GM19351 (cell line): ENCODE data around the gene BIVM.

Experiments used
- ATAC-seq: cut with Tn5 transposase; IDR thresholded peaks from one replicate; pipeline ENCODE4 v1.9.1; 2021; ENCODE audit warnings: mild to moderate bottlenecking, moderate library complexity; ENCODE audit not compliant: unreplicated experiment

The BIVM gene

DNA sequence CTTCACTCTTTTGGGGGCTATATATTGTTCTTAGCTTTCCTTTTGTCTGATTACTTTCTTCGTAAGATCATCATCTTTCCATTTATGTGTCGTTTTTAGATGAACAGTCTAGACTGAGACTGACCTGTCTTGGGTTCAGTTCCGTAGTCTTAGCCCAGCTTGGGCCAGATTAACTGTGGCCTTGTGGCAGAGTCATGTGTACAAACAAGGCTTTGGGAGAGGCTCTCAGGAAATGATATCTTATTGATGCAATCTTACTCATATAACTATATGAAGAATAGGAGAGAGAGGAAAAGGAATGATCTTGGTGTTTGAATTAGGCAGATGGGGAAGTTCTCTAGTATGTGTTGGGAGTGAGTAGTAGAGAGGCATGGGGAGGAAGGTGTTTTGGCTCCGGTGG is 40.1 kb downstream of the BIVM start:
- no peak for ATAC-seq

GRCh38 chr13:102839462-102839861 is 40.5 kb downstream of the BIVM start:
- no peak for ATAC-seq

- peak; percentile 18 for ATAC-seq
Observed at GRCh38 chr13:102845289-102845629, 46.3 kb downstream of the BIVM start.

DNA sequence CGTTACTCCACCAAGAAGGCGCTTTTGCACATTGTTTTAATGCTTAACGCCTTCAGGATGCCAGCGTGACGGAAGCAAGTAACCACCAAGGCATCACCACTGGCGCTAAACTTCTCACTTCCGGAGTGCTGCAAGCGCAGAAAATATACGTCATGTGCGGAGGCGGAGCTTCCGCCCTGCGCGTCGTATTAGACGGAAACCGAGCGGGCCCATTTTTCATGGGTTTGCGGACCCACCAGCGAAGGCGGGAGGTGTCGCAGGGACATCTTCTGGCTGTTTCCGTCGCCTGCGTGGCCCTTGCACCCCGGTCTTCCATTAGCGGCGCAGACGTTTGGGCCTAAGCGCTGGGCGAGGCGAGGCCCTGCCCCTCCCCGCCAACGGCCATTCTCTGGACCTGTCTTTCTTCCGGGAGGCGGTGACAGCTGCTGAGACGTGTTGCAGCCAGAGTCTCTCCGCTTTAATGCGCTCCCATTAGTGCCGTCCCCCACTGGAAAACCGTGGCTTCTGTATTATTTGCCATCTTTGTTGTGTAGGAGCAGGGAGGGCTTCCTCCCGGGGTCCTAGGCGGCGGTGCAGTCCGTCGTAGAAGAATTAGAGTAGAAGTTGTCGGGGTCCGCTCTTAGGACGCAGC is 46.8 kb downstream of the BIVM start, which contains the start of gene ERCC5:
Gene ERCC5, plus strand, starts transcription at position 403 of the 631 bp plus-strand sequence. CDS start 235 bp downstream, outside the sequence.
- ATAC-seq, result peak; percentile 76

DNA sequence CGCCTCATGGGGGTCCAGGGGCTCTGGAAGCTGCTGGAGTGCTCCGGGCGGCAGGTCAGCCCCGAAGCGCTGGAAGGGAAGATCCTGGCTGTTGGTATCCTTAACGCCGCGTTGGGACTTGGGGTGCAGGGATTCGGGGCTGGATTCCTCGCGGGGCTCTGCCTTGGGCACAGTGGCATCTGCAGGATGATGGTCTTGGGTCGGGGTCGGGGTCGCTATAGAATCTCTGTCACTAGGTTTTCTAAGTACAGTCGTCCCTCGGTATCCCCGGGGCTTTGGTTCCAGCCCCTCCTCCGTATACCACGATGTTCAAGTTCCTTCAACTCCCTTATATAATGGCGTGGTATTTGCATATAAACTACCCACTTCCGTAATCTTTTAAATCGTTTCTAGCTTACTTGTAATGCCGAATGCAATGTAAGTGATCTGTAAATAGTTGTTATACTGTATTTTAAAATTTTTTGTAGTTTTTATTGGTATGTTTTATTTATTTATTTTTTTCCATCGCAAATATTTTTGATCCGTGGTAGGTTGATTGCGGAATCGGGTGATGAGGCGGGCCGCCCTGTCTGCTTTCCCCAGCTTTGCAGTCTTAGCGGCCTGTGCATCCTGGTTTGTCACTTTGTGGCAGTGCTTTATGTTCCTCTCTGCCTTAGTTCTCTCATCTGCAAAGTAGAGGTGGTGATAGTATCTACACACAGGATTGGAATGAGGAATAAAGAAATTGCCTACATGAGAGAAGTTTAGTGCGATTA is 47.5 kb downstream of the BIVM start:
- peak; percentile 39 for ATAC-seq

DNA sequence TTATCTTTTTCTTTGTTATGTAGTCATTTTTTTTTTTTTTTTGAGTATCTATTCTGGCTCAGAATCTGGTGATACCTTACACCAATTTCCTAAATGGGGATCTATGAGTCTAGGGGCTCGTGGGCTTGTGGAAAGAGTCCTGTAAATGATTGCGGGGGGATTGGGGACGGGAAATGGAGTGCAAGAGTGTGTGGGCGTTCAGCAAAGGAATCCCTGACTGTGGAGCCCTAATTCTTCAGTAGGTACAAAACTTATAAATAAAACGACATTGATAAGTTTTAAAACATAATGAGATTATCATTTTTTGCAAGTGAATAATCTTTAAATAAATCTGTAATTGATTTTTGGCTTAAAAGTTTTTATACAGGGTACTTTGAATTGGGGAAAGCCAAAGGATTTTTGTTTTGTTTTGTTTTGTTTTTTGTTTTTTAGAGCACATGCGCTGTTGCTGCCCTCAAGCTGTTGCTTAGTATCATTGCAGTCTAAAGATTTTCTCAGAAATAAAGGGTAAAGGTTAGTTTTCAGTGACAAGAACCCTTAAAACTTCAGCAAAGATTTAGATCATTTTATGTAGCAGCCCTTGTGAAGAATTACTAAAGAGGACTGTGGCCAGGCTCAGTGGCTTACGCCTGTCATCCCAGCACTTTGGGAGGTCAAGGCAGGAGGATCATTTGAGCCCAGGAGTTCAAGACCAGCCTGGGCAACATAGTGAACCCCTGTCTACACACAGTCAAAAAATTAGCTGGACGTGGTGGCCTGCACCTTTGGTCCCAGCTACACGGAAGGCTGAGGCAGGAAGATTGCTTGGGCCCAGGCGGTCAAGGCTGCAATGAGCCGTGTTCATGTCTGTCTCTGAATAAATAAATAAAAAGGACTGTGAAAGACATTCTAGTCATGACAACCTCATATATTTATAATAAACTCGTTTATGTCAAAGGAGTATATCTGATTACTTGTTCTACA is 48.6 kb downstream of the BIVM start:
- ATAC-seq, result peak; percentile 15

DNA sequence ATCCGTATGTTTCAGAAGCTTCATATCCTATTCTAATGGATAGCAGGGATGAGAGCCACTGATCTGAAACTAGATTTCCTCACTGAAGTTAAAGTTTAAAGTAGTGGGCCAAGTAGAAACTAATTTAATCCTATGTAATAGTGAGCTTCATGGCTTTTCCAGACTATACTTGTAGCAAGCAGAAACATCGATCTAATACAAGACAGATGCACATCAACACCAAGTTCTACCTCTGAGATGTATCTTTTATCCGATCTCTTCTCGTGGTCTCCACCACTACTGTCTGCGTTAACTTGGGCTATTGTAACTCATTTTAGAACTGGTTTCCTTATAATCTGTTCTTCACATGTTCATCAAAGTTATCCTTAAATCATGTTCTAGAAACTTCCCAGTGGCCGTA is 50.0 kb downstream of the BIVM start:
- ATAC-seq, result no peak

- ATAC-seq, result no peak
Observed at GRCh38 chr13:102852556-102852955, 53.6 kb downstream of the BIVM start.

GRCh38 chr13:102854675-102855074 is 55.8 kb downstream of the BIVM start:
- no peak for ATAC-seq

DNA sequence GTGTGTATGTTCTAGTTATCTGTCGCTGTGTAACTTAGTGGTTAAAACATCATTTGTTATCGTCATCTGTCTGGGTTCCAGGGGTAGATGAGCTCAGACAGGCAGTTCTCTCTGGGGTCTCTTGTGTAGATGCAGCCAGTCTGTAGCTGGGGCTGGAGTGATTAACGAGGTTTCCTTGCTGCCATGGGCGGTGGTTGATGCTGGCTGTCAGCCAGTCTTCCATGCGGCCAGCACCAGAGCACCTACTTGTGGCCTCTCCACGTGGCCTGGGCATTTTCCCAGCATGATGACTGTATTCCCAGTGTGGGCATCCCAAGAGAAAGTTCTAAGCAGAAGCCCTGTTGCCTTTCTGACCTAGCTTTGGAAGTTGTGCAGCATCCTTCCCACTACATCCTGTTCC is 57.6 kb downstream of the BIVM start:
- no peak for ATAC-seq

- no peak for ATAC-seq
Observed at GRCh38 chr13:102862624-102863210, 63.8 kb downstream of the BIVM start.

DNA sequence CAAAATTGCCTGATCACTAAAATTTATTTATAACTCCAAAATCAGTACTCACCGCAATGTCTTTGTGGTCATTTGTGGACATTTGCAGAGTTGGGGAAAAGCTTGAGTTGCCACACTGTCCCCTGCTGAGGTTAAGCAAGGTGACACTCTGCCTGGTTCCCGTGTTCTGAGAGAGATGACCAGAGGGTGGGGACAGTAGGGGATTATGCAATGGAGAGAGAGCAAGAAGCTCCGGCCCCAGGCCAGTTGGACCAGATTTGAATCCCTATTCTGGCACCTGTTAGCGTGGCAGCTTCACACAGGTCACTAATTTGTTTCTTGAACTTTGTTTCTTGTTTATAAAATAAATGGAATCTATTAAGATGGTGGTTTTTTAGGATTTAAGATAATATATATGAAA is 64.7 kb downstream of the BIVM start:
- ATAC-seq, result no peak

GRCh38 chr13:102868366-102868936 is 69.5 kb downstream of the BIVM start:
- no peak for ATAC-seq

DNA sequence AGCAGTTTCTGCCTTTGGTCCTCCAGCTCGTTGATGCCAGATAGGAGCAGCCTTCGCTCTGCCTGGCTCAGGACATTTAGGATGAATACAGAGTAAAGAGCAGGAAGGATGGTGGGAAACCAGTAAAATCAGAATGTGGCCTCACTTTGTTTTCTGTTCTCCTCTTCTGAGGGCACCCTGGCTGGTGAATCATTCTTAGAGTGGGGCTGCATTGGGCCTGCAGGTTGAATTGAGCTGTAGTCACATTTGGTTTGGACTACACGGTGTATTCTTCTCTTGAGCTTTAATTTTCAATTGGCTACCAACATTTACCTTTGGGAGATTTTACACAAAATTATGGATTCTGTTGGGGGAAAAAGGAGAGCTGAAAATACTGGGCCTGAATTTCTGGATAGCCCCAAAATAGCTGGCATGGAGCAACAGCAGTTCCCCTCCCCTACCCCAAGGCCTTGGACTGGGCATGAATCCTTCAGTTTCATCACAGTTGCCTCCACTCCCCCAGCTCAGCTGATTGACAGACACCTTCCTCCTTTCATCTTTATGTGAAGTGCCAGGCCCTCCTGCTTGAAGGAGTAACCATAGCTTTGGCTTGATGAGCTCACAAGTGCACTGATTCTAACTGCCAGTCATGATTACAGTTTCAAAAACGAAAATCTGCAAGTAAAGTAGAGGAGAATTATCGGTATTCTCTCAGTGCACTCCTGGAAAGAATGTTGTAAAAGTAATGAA is 71.2 kb downstream of the BIVM start:
- peak; percentile 11 for ATAC-seq

GRCh38 chr13:102870677-102871415 is 71.9 kb downstream of the BIVM start:
- peak; percentile 68 for ATAC-seq

GRCh38 chr13:102872131-102872530 is 73.2 kb downstream of the BIVM start:
- ATAC-seq, result no peak

DNA sequence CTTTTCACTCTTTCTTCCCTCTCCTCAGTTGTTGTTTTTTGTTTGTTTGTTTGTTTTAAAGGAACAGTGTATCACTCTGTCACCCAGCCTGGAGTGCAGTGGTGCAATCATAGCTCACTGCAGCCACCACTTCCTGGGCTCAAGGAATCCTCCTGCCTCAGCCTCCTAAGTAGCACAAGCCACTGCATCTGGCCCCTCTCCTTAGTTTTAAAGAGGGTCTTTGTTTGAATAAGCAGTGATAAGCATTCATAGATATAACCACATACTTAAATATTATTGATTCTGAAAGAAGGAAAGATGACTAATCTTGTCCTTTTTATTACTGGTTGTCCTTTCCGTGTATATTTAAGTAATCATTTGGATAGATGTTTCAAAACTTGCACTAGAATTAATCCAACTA is 73.6 kb downstream of the BIVM start:
- ATAC-seq, result no peak

DNA sequence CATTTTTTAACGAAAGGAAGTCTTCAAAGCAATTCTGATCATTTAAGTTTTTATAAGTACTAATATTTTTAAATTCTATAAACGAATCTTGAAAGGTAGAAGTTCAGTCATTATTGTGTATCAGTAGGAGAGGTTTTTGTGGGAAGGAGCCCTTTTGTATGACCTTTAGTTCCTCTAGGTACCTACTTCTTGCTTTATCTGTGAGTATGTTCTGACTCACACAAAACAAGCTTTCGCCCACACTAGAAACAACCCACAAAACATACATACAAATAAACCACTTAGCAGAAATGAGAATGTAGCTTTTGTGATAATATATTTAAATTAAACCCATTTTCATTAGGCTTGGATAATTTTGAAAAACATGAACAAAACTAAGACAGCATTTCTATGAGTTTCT is 74.7 kb downstream of the BIVM start:
- peak; percentile 85 for ATAC-seq

GRCh38 chr13:102875256-102875655 is 76.3 kb downstream of the BIVM start:
- ATAC-seq, result no peak
